Mesothelial cell of epicardium (in vitro differentiated cells): ENCODE data around the gene SIX2. TPM values are rescaled to one million over a fixed set of nuclear protein-coding genes. Genes with fewer than 3 reads are reported as not detected.

Experiments
- DNase-seq, 2 experiments: peaks; one replicate each; pipeline ENCODE4 v3.0.0; 2021; ENCODE audit warnings: low spot score in 2 of 2; ENCODE audit not compliant: unreplicated experiment in 2 of 2
- H3K27ac Mint-ChIP-seq: 2 replicates; pipeline ENCODE4 v1.8.0; 2021; ENCODE audit warnings: mixed read lengths
- H3K27me3 Mint-ChIP-seq: 2 replicates; pipeline ENCODE4 v1.8.0; 2021; ENCODE audit warnings: low read depth, mixed read lengths
- H3K36me3 Mint-ChIP-seq: 2 replicates; pipeline ENCODE4 v1.8.0; 2021; ENCODE audit warnings: mixed read lengths
- H3K4me1 Mint-ChIP-seq: 2 replicates; pipeline ENCODE4 v1.8.0; 2021; ENCODE audit warnings: mixed read lengths
- H3K4me3 Mint-ChIP-seq: 2 replicates; pipeline ENCODE4 v1.8.0; 2021; ENCODE audit warnings: mild to moderate bottlenecking, moderate library complexity, mixed read lengths
- H3K9me3 Mint-ChIP-seq: 2 replicates; pipeline ENCODE4 v1.8.0; 2021; ENCODE audit warnings: mixed read lengths
- CTCF ChIP-seq: fragments of 200-600 bp; sonication (generic); IDR thresholded peaks from one replicate; pipeline ENCODE4 v1.5.0; 2021; ENCODE audit warnings: antibody characterized with exemption; ENCODE audit not compliant: unreplicated experiment
- total RNA-seq: library from RNA; stranded (reverse); gene quantifications from 3 replicates; pipeline ENCODE4 v1.2.1, GENCODE V29; 2021

Gene SIX2
- total RNA-seq, 1 donor from 2014 or later: not detected

- TF ChIP-seq CTCF: no peak
- H3K27ac Mint-ChIP-seq: no peak overlapping the region
- H3K36me3 Mint-ChIP-seq: no peaks in the 10 kb centered on the region
- no peak for DNase-seq
- peaks cover 100% of the 10 kb centered on the region for H3K27me3 Mint-ChIP-seq
- H3K4me3 Mint-ChIP-seq: no peak overlapping the region
- H3K4me1 Mint-ChIP-seq: peaks cover 13% of the 10 kb centered on the region
- no peaks in the 10 kb centered on the region for H3K9me3 Mint-ChIP-seq
Measured at GRCh38 chr2:44999540-44999939, 9.7 kb downstream of the SIX2 start.

- DNase-seq: no peak
- Mint-ChIP-seq H3K4me3 (no peak overlapping the region), H3K27ac (no peak overlapping the region), H3K9me3 (no peaks in the 10 kb centered on the region), H3K4me1 (peaks cover 6% of the 10 kb centered on the region), H3K36me3 (no peaks in the 10 kb centered on the region), H3K27me3 (peaks cover 100% of the 10 kb centered on the region)
- no peak for TF ChIP-seq CTCF
Measured at GRCh38 chr2:44997963-44998362, 11.3 kb downstream of the SIX2 start.

GRCh38 chr2:44996356-44996755 lies 12.9 kb downstream of the SIX2 start:
- Mint-ChIP-seq H3K27ac (no peak overlapping the region), H3K4me1 (peaks cover 6% of the 10 kb centered on the region), H3K36me3 (no peaks in the 10 kb centered on the region), H3K9me3 (peaks cover 6% of the 10 kb centered on the region), H3K4me3 (no peak overlapping the region), H3K27me3 (peaks cover 96% of the 10 kb centered on the region)
- no peak for TF ChIP-seq CTCF
- DNase-seq: no peak

GRCh38 chr2:44994377-44994776 lies 14.9 kb downstream of the SIX2 start:
- Mint-ChIP-seq H3K4me3 (no peak overlapping the region), H3K9me3 (peaks cover 15% of the 10 kb centered on the region), H3K27me3 (peaks cover 96% of the 10 kb centered on the region), H3K27ac (no peak overlapping the region), H3K36me3 (no peaks in the 10 kb centered on the region), H3K4me1 (no peaks in the 10 kb centered on the region)
- no peak for TF ChIP-seq CTCF
- no peak for DNase-seq

- H3K27me3 Mint-ChIP-seq: peaks cover 73% of the 10 kb centered on the region
- no peaks in the 10 kb centered on the region for H3K4me1 Mint-ChIP-seq
- no peak overlapping the region for H3K27ac Mint-ChIP-seq
- no peak for TF ChIP-seq CTCF
- peaks cover 37% of the 10 kb centered on the region for H3K9me3 Mint-ChIP-seq
- no peak overlapping the region for H3K4me3 Mint-ChIP-seq
- H3K36me3 Mint-ChIP-seq: no peaks in the 10 kb centered on the region
- no peak for DNase-seq
Measured at GRCh38 chr2:44989176-44989575, 20.1 kb downstream of the SIX2 start.
